GM18526 (cell line): ENCODE data around the gene P2RY6.

Experiments
- POLR2A ChIP-seq: IDR thresholded peaks from 3 replicates; pipeline ENCODE4 v1.6.1; 2011; ENCODE audit not compliant: insufficient read length; ENCODE audit errors: extremely low read depth

P2RY6 gene, protein sequence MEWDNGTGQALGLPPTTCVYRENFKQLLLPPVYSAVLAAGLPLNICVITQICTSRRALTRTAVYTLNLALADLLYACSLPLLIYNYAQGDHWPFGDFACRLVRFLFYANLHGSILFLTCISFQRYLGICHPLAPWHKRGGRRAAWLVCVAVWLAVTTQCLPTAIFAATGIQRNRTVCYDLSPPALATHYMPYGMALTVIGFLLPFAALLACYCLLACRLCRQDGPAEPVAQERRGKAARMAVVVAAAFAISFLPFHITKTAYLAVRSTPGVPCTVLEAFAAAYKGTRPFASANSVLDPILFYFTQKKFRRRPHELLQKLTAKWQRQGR

DNA sequence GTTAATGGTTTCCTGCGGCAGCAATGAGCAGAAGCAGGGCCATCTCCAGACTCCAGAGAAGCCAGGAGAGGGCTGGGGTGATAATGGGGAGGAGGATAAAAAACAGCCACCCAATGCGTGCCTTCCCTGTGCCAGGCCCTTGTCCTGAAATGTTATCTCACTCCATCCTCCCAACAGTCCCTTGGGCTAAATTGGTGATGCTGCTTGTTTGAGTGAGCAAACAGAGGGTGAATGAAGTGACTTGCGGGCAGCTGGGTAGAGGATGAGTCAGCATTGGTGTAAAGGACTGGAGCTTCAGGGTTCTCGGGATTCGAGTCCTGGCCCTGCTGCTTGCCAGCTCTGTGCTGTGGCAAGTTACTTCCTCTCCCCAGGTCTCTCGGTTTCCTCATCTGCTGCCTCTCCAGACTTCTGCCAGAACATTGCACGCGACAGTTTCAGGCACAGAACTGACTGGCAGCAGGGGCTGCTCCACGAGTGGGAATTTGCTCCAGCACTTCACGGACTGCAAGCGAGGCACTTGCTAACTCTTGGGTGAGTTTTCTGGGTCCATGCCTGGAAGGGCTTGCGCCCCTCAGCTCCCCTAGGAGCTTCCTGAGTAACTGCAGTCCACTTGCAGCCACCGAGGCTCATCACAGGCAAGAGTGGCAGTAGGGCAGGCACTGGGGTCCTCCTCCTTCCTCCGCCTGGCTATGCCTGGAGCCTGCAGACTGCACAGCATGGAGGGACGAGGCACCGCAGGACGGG, at the start of gene P2RY6:
Gene P2RY6 (plus strand): TSS at position 403 of the 744 bp plus-strand sequence. CDS start 24,181 bp downstream, outside the sequence.
- TF ChIP-seq POLR2A, result no peak

DNA sequence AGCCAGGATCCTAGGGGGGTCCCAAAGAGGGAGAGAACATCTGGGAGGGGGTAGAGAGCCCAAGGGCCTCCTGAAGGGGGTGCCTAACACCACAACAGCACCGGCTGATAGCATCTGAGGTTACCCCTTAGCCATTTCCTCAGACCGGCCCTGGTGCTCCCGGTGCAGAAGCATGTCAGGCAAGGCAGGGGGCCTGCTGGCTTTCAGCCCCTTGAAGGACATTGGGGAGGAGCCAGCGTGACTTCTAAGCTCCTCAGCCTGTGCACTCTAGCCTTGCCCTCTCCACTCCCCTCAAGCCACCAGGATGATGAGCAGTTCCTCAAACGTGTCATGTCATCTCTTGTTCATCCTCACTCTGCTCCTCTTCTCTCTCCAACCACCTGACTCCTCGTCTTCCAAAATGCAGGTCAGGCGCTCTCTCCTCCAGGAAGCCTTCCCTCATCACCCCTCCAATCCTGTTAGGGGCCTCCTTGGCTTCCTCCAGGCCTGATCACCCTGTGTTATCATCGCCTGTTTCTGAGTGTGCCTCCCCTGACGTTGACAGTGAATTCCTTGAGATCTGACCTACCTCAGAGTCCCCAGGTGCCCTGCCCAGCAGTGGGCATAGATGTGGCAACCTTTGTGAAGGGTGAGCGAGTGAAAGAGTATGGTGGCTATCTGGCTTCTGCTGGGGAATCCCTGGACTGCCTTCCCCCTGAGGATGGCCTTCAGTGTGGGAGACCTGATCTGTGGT, 48.0 kb upstream of the P2RY6 start:
- TF ChIP-seq POLR2A, result no peak

DNA sequence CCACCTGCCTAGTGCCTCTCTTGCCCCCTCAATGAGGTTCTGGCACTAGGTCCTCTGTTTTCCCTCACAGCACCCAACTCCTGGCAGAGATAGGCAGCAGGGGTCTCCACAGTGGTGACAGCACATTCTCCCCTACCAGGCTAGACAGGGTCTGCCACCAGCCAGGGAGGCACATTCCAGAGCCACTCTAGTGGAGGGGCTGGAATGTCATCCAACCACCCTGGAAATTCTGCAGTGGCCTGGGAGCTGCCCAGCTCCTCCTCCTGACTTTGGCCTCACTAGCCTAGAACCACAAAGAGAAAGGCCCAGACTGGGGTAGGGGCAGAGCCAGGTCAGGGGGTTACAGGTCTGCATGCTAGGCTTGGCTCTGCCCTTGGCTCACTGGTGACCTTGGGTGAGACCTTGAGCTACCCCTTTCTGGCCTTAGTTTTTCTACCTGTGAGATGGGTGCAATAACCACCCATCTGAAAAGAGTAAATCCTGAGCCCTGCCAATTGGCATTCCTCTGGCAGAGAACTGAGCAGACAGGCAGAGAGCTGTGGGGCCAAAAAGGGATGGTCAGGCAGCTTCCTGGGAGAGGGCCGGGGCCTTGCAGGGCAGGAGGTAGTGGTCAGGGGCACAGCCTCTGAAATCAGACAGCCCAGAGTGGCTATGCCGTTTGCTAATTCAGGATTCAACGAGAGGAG, 47.0 kb upstream of the P2RY6 start:
- TF ChIP-seq POLR2A, result no peak

DNA sequence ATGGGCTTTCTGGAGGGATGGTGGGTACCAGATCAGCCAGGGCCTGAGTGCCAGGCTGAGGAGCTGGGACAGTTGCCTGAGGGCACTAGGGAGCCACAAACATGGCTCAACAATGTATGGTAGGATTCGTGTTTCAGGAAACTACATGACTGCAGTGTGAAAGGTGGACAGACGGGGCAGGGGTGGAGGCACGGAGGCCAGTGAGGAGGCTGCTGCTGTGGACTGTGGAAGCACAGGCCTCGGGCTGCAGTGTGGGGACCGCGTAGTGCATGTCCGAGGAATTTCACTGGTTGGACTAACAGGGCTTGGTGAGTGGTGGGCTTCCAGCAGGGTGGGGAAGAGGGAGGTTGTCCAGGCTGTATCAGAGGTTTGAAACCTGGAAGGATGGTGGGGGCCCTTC, 46.3 kb upstream of the P2RY6 start:
- no peak for TF ChIP-seq POLR2A

DNA sequence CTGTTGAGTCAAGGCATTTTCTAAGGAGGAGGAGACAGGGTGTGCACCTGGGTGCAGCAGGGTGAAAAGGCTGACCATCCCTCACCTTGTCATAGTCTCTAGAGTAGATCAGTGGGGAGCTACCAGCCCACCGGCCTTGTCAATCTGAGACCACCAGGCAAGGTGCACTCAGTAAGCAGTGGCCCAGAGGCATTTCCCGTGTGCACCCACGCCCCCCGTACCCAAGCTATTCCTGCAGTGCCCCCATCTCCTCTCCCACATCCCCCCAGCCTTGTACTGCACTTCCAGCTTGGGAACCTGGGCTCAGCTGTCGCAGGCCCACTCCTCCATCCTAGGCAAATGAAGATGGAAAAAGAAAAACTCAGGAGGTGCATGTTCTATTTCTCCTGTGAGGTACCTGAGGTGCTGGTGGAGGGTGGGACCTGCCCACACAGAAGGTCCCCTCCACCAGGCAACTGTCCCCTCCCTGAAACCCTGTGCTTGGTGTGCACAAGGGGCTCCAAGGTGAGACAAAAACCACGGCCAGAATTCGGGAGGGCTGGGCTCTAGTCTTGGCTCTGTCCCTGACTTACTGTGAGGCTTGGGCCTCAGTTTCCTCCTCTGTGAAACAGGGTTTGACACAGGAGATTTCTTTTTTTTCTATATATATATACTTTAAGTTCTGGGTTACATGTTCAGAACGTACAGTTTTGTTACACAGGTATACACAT, 45.7 kb upstream of the P2RY6 start:
- TF ChIP-seq POLR2A, result no peak

DNA sequence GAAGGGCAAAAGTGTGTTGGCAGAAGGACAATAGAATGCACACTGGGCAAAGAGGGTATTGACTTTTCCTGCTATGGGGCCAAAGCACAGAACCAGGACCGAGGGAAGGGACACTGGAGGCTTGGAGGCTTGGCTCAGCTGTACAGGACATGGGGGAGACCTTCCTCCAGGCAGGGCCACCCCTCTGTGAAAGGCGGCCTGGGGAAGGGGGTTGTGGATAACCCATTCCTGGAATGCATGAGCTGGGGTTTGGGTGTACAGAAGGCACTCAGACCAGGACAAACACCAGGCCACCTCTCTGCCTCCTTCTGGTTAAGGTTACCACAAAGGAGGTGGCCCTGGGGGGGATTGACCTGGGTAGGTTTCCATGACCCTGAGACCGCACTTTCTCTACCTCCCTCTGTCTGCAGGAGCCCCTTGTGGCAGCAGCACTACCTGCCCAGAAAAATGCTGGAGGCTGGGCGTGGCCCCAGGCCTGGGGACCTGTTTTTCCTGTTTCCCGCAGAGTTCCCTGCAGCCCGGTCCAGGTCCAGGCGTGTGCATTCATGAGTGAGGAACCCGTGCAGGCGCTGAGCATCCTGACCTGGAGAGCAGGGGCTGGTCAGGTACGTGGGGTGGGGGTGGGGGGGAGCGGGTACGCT, 44.4 kb upstream of the P2RY6 start:
- no peak for TF ChIP-seq POLR2A

DNA sequence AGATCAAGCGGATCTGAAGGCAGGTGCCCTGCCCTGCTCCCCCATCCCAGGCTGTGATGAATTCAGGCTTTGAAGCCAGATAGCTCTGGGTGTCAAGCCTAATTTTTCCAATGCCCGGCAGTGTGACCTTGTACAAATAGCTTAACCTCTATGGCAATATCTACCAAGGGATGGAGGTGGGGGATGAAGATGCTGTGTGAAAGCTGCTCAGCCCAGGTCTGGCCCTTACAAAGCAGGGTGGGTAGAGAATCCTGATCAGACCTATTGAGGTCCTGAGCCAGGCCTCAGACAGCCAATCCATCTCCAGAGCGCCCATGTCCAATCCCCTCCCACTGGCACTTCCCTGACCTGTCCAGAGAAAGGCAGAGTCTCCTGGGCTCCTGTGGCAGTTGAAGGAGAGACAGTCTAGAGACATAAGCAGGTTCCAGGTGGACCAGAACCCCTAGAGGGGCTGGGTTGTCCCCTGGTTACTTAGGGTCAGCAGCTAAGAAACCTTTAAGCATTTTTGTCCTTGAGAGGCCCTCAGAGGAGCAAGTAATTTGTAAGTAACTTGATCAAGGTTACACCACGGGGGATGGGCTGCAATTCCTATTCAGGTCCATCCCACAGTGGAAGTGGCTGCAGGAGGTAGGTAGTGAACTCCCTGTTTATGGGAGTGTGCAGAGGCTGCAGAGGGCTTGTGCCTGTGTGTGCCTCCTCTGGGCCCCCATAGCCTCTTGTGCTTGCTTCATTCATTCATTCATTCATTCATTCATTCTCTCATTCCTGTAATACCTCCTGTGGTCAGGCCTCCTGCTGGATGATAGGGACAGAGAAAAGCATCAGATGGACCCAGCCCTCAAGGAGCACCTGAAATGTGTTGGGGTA, 43.6 kb upstream of the P2RY6 start:
- no peak for TF ChIP-seq POLR2A

DNA sequence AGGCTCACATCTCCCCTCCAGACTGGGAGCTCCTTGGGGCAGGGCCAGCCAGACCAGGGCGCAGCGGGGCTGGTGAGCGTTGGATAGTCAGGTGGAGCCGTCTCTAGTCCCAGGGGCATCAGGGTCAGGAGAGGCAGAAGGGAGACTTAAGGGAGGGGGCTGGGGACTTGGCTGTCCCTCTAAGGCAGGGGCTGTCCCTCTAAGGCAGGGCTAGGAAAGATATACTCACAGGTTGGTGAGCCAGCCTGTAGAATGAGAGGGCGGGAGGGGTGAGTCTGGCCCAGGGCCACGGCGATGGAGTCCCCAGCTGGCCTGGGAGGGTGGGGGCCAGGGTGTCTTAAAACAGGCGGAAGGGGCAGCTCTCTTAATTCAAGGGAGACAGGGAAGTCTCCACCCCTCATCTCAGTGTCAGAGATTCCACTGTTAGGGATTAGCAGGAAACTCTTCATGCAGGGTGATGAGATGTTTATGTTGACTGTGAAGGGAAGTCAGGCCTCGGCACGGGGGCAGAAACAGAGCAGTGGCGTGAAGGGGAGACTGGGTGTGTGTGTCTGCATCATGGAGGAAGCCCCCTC, 42.7 kb upstream of the P2RY6 start:
- TF ChIP-seq POLR2A, result no peak

DNA sequence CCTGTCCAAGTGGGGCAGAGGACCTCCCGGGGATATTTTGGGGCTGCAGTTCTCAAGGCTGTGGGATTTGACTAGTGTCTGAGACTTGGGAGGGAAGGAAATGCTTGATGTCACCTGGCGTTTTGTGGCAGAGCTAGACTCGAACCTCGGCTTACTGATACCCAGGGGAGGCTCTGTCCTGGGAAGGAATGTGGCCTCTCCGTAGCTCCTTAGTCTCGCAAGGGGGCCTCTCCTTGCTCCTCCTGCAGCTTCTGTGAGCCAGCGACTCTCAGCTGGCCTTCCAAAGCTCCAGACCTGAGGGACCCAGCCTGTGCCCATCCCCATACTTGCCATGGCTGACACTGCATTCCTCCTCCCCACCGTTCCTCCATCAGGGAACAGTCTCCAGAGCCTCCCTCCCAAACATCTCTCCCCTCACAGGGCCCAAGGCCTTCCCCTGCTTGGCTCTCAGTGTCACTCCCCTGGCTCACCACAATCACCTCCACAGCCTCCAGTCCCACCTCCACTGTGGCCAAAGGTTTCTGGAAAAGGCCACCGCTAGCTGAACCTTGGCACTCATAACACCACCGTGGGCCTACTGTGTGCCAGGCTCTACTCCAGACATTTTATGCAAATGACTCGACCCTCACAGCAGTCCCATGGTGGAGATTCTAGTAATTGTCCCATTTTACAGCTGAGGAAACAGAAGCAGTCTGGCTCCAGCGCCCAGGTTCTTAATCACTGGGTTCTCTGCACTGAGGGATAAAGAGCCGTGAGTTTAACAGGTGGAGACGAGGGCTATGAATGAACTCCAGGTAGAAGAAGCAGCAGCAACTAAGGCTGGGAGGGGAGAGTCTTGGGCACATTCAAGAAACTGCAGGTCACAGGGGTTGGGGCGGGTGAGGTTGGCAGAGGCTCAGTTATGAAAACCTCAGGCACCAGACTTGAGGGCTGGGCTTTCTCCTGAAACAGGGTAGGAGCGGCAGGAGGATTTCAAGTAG, 42.0 kb upstream of the P2RY6 start:
- no peak for TF ChIP-seq POLR2A

DNA sequence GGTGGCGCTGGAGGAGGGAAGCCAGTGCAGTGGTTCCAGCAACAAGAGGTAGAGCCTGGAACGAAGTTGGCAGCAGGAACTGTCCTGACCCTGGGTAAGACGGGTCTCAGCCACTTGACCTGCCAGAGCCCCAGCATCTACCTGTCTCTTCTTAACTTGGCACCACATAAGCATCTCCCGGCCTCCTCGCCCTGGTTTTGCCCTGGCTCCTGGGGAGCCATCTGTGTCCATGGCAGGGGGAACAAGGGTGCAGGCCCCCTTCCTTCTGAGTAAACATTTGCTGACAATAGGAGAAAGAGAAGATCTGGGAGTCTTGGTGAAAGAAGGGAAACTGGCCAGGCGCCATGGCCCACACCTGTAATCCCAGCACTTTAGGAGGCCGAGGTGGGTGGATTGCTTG, 41.2 kb upstream of the P2RY6 start:
- TF ChIP-seq POLR2A, result no peak

DNA sequence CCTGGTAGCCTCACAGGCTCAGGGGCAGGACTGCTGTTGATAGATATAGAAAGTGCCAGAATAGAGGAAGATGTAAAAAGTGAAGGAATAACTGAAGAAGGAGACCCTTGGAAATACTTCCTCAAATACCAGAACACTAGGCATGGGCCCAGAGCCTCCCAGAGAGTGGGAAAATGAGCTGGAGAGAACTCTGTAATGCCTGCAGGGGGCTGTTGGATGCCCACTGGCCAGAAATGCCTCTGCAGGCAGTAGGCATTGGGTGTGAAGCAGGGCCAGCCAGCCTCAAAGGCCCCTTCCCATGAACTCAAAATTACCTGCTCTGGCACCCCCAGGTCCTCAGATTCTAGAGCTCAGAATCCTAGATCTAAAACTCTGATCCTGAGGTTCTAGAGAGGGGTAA, 38.9 kb upstream of the P2RY6 start:
- TF ChIP-seq POLR2A, result no peak

DNA sequence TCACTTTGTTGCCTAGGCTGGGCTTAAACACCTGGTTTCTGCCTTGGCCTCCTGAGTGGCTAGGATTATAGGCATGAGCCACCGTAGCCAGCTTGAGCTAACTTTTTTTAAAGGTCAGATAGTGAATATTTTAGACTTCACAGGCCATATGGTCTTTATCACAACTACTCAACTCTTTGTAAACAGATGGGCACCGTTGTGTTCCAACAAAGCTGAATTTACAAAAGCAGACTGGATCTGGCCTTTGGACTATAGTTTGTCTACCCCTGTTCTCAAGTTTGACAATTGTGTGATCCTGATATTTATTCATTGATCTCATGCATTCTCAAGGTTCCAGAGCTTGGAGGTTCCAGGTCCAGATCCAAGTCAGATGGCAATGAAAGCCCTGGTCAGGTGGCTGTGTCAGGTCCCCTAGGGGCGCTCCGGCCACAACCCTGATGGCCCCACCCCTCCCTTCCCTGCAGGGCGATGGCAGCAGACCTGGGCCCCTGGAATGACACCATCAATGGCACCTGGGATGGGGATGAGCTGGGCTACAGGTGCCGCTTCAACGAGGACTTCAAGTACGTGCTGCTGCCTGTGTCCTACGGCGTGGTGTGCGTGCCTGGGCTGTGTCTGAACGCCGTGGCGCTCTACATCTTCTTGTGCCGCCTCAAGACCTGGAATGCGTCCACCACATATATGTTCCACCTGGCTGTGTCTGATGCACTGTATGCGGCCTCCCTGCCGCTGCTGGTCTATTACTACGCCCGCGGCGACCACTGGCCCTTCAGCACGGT, 38.3 kb upstream of the P2RY6 start:
- no peak for TF ChIP-seq POLR2A
